Stimulated activated CD8-positive, alpha-beta memory T cell treated with anti-CD3 and anti-CD28 coated beads, Interleukin-4, amount 100 ng/mL, for 24 hours (primary cell): Measurements from ENCODE around the gene RAB8B.
A peak's percentile ranks its signal among the peaks of the same experiment; 100 is the strongest.

Experiments used
- DNase-seq: peaks from one replicate; pipeline ENCODE4 v3.0.0-alpha.2; 2020; ENCODE audit warnings: low read depth

The RAB8B gene

GRCh38 chr15:63276342-63277037, 87.1 kb downstream of the RAB8B start:
- no peak for DNase-seq

- peak; percentile 63 for DNase-seq
Observed at GRCh38 chr15:63277038-63277892, 87.9 kb downstream of the RAB8B start, which contains the start of gene APH1B. TSS of gene APH1B (plus strand) at chr15:63277605. CDS start at chr15:63277624, 19 bp downstream.

- no peak for DNase-seq
Observed at GRCh38 chr15:63277893-63278456, 88.6 kb downstream of the RAB8B start.

GRCh38 chr15:63283126-63283525, 93.7 kb downstream of the RAB8B start:
- no peak for DNase-seq

GRCh38 chr15:63284335-63284734, 94.9 kb downstream of the RAB8B start:
- DNase-seq: no peak

- no peak for DNase-seq
Observed at GRCh38 chr15:63287109-63287508, 97.7 kb downstream of the RAB8B start.

- DNase-seq: no peak
Observed at GRCh38 chr15:63288342-63288741, 98.9 kb downstream of the RAB8B start.

- no peak for DNase-seq
Observed at GRCh38 chr15:63288778-63289378, 99.5 kb downstream of the RAB8B start.

- no peak for DNase-seq
Observed at GRCh38 chr15:63291507-63291906, 102.1 kb downstream of the RAB8B start.

- no peak for DNase-seq
Observed at GRCh38 chr15:63292241-63292640, 102.8 kb downstream of the RAB8B start.

GRCh38 chr15:63292771-63293170, 103.4 kb downstream of the RAB8B start:
- no peak for DNase-seq

- no peak for DNase-seq
Observed at GRCh38 chr15:63294359-63294758, 105.0 kb downstream of the RAB8B start.

GRCh38 chr15:63295341-63295740, 105.9 kb downstream of the RAB8B start:
- DNase-seq: no peak

GRCh38 chr15:63296195-63296594, 106.8 kb downstream of the RAB8B start:
- DNase-seq: no peak

GRCh38 chr15:63299943-63300575, 110.7 kb downstream of the RAB8B start:
- no peak for DNase-seq

GRCh38 chr15:63301088-63301487, 111.7 kb downstream of the RAB8B start:
- DNase-seq: no peak

GRCh38 chr15:63305260-63305659, 115.9 kb downstream of the RAB8B start:
- no peak for DNase-seq

- no peak for DNase-seq
Observed at GRCh38 chr15:63306492-63307073, 117.2 kb downstream of the RAB8B start.

GRCh38 chr15:63308491-63308890, 119.1 kb downstream of the RAB8B start:
- DNase-seq: no peak

GRCh38 chr15:63308947-63309346, 119.5 kb downstream of the RAB8B start:
- no peak for DNase-seq

- no peak for DNase-seq
Observed at GRCh38 chr15:63310646-63311045, 121.2 kb downstream of the RAB8B start.

- DNase-seq: no peak
Observed at GRCh38 chr15:63312286-63312685, 122.9 kb downstream of the RAB8B start.
